Activated CD4-positive, alpha-beta memory T cell treated with anti-CD3 and anti-CD28 coated beads for 36 hours (primary cell): Measurements from ENCODE around the gene GALNT12. TPM values are rescaled to one million over a fixed set of nuclear protein-coding genes. Genes with fewer than 3 reads are reported as not detected.

ENCODE experiments used
- CTCF ChIA-PET: fragments of 350-600 bp; sonication (Branson Sonifier 250); formaldehyde crosslinking; loops from one replicate; lab custom pipeline; 2021; ENCODE audit warnings: antibody characterized with exemption, inconsistent platforms; lab: Charles Lee
- POLR2A ChIA-PET: fragments of 350-600 bp; sonication (Branson Sonifier 250); formaldehyde crosslinking; loops from one replicate; lab custom pipeline; 2021; ENCODE audit warnings: antibody characterized with exemption; lab: Charles Lee
- DNase-seq: peaks from one replicate; pipeline ENCODE4 v3.0.0-alpha.2; 2020
- H3K27ac Mint-ChIP-seq: one replicate; pipeline ENCODE4 v1.8.0; 2021; ENCODE audit warnings: mixed read lengths
- H3K27me3 Mint-ChIP-seq: one replicate; pipeline ENCODE4 v1.8.0; 2021; ENCODE audit warnings: mixed read lengths
- H3K36me3 Mint-ChIP-seq: one replicate; pipeline ENCODE4 v1.8.0; 2021; ENCODE audit warnings: mixed read lengths
- H3K4me1 Mint-ChIP-seq: one replicate; pipeline ENCODE4 v1.8.0; 2021; ENCODE audit warnings: low read depth, mixed read lengths
- H3K4me3 Mint-ChIP-seq: one replicate; pipeline ENCODE4 v1.8.0; 2021; ENCODE audit warnings: mild to moderate bottlenecking, mixed read lengths
- H3K9me3 Mint-ChIP-seq: one replicate; pipeline ENCODE4 v1.8.0; 2021; ENCODE audit warnings: mixed read lengths
- intact Hi-C: fragments of 100-400 bp; cut with micrococcal nuclease; formaldehyde crosslinking; loops from one replicate; pipeline ENCODE4 v1.15.1; 2023
- total RNA-seq, 2 experiments: library from RNA; stranded (reverse); gene quantifications; one replicate each; pipeline ENCODE4 v1.2.3, GENCODE V29; 2021

GALNT12 gene
- total RNA-seq, 2 experiments from 2014 or later: 6.3 to 7.9 TPM

GRCh38 chr9:98772364-98773155, 34.9 kb upstream of the GALNT12 start:
- H3K36me3 Mint-ChIP-seq: peaks cover 21% of the 10 kb centered on the region
- no peaks in the 10 kb centered on the region for H3K27me3 Mint-ChIP-seq
- no peak overlapping the region for H3K27ac Mint-ChIP-seq
- no peak for DNase-seq
- H3K4me1 Mint-ChIP-seq: no peaks in the 10 kb centered on the region
- H3K4me3 Mint-ChIP-seq: no peak overlapping the region
- intact Hi-C loops: no loop called here
- H3K9me3 Mint-ChIP-seq: no peaks in the 10 kb centered on the region
- ChIA-PET POLR2A (no interaction called here), CTCF (no interaction called here)

GRCh38 chr9:98773721-98774120, 33.7 kb upstream of the GALNT12 start:
- Mint-ChIP-seq H3K4me3 (no peak overlapping the region), H3K27me3 (no peaks in the 10 kb centered on the region), H3K4me1 (no peaks in the 10 kb centered on the region), H3K9me3 (no peaks in the 10 kb centered on the region), H3K27ac (no peak overlapping the region), H3K36me3 (peaks cover 18% of the 10 kb centered on the region)
- no peak for DNase-seq
- CTCF ChIA-PET: interaction anchor here (0.8 to 3.7 kb wide), 8 partner anchors 8 to 459 kb away, joined by 3 to 39 read pairs (median 8); no protein-coding TSS in a partner anchor
- POLR2A ChIA-PET: no interaction called here
- intact Hi-C loops: no loop called here

GRCh38 chr9:98774746-98775145, 32.7 kb upstream of the GALNT12 start:
- DNase-seq: peak; percentile 33
- no peaks in the 10 kb centered on the region for H3K27me3 Mint-ChIP-seq
- no peak overlapping the region for H3K4me3 Mint-ChIP-seq
- intact Hi-C loops: no loop called here
- no peaks in the 10 kb centered on the region for H3K9me3 Mint-ChIP-seq
- no peaks in the 10 kb centered on the region for H3K4me1 Mint-ChIP-seq
- ChIA-PET POLR2A (no interaction called here), CTCF (interaction anchor here (0.7 to 3.7 kb wide), 19 partner anchors 9 to 471 kb away, joined by 3 to 39 read pairs (median 5); no protein-coding TSS in a partner anchor)
- H3K36me3 Mint-ChIP-seq: peaks cover 16% of the 10 kb centered on the region
- no peak overlapping the region for H3K27ac Mint-ChIP-seq

- H3K4me3 Mint-ChIP-seq: no peak overlapping the region
- ChIA-PET POLR2A (no interaction called here), CTCF (interaction anchor here (0.6 to 3.7 kb wide), 26 partner anchors 8 to 473 kb away, joined by 3 to 39 read pairs (median 4); no protein-coding TSS in a partner anchor)
- H3K36me3 Mint-ChIP-seq: peaks cover 9% of the 10 kb centered on the region
- peak; percentile 30 for DNase-seq
- H3K4me1 Mint-ChIP-seq: no peaks in the 10 kb centered on the region
- no peak overlapping the region for H3K27ac Mint-ChIP-seq
- intact Hi-C loops: loop anchor here (1.0 kb wide), 1 partner anchor 461 kb away; no protein-coding TSS in a partner anchor
- H3K27me3 Mint-ChIP-seq: no peaks in the 10 kb centered on the region
- H3K9me3 Mint-ChIP-seq: no peaks in the 10 kb centered on the region
Observed at GRCh38 chr9:98775831-98776441, 31.5 kb upstream of the GALNT12 start.

DNA sequence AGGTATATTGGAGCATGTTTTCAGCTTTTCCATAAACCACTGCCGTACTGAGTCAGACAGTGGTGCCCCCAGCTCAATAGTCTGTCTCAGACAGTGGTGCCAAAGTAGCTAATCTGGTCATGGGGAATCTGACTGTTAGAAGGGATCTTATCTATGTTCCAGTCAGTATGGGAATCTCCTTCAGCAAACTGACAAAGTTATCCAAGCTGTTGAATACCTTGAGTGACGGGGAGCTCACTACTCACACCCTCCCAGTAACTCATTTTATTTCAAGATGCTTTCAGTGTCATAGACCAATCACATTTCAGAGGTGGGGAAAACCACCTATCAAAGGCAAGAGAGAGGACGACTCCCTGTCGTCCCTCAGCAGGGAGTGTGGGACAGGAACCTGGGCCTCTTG, 29.9 kb upstream of the GALNT12 start:
- no peak overlapping the region for H3K4me3 Mint-ChIP-seq
- peaks cover 9% of the 10 kb centered on the region for H3K36me3 Mint-ChIP-seq
- intact Hi-C loops: no loop called here
- H3K4me1 Mint-ChIP-seq: no peaks in the 10 kb centered on the region
- no peak overlapping the region for H3K27ac Mint-ChIP-seq
- H3K27me3 Mint-ChIP-seq: no peaks in the 10 kb centered on the region
- CTCF ChIA-PET: interaction anchor here (2.7 kb wide), 1 partner anchor 474 kb away, joined by 8 read pairs; no protein-coding TSS in a partner anchor
- no peaks in the 10 kb centered on the region for H3K9me3 Mint-ChIP-seq
- POLR2A ChIA-PET: no interaction called here
- DNase-seq: no peak

DNA sequence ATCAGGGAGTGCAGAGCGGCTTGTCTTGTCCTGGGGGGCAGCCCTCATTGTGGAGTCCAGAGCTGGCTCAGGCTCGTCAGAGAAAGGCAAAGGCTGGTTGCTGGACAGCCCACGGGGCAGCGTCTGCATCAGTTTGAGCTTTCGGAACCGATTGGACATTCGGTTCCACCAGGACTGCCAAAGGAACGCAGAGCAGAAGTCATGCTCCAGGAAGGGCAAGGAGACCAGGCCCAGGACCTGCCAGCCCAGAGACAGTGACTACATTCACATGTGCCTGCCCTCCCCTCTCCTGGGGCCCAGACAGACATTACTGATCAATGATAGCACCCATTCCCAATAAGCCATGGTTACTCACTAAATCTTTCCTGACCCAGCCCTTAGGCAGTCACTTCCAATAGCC, 29.2 kb upstream of the GALNT12 start:
- ChIA-PET CTCF (no interaction called here), POLR2A (no interaction called here)
- intact Hi-C loops: no loop called here
- no peak for DNase-seq
- H3K4me3 Mint-ChIP-seq: no peak overlapping the region
- no peaks in the 10 kb centered on the region for H3K4me1 Mint-ChIP-seq
- no peaks in the 10 kb centered on the region for H3K9me3 Mint-ChIP-seq
- peaks cover 7% of the 10 kb centered on the region for H3K36me3 Mint-ChIP-seq
- no peak overlapping the region for H3K27ac Mint-ChIP-seq
- no peaks in the 10 kb centered on the region for H3K27me3 Mint-ChIP-seq

- H3K27me3 Mint-ChIP-seq: no peaks in the 10 kb centered on the region
- POLR2A ChIA-PET: no interaction called here
- CTCF ChIA-PET: no interaction called here
- no peak overlapping the region for H3K4me3 Mint-ChIP-seq
- DNase-seq: no peak
- no peaks in the 10 kb centered on the region for H3K9me3 Mint-ChIP-seq
- no peaks in the 10 kb centered on the region for H3K4me1 Mint-ChIP-seq
- intact Hi-C loops: no loop called here
- no peak overlapping the region for H3K27ac Mint-ChIP-seq
- H3K36me3 Mint-ChIP-seq: peaks cover 8% of the 10 kb centered on the region
Observed at GRCh38 chr9:98778711-98779530, 28.5 kb upstream of the GALNT12 start.

- Mint-ChIP-seq H3K36me3 (peaks cover 12% of the 10 kb centered on the region), H3K9me3 (no peaks in the 10 kb centered on the region), H3K4me1 (no peaks in the 10 kb centered on the region), H3K4me3 (no peak overlapping the region), H3K27me3 (no peaks in the 10 kb centered on the region), H3K27ac (no peak overlapping the region)
- intact Hi-C loops: no loop called here
- CTCF ChIA-PET: no interaction called here
- POLR2A ChIA-PET: no interaction called here
- DNase-seq: no peak
Observed at GRCh38 chr9:98780059-98780749, 27.3 kb upstream of the GALNT12 start.

GRCh38 chr9:98781588-98782383, 25.7 kb upstream of the GALNT12 start:
- no peak overlapping the region for H3K27ac Mint-ChIP-seq
- no peaks in the 10 kb centered on the region for H3K4me1 Mint-ChIP-seq
- no peak for DNase-seq
- CTCF ChIA-PET: no interaction called here
- intact Hi-C loops: no loop called here
- POLR2A ChIA-PET: no interaction called here
- H3K27me3 Mint-ChIP-seq: no peaks in the 10 kb centered on the region
- H3K36me3 Mint-ChIP-seq: peaks cover 12% of the 10 kb centered on the region
- no peak overlapping the region for H3K4me3 Mint-ChIP-seq
- H3K9me3 Mint-ChIP-seq: no peaks in the 10 kb centered on the region

DNA sequence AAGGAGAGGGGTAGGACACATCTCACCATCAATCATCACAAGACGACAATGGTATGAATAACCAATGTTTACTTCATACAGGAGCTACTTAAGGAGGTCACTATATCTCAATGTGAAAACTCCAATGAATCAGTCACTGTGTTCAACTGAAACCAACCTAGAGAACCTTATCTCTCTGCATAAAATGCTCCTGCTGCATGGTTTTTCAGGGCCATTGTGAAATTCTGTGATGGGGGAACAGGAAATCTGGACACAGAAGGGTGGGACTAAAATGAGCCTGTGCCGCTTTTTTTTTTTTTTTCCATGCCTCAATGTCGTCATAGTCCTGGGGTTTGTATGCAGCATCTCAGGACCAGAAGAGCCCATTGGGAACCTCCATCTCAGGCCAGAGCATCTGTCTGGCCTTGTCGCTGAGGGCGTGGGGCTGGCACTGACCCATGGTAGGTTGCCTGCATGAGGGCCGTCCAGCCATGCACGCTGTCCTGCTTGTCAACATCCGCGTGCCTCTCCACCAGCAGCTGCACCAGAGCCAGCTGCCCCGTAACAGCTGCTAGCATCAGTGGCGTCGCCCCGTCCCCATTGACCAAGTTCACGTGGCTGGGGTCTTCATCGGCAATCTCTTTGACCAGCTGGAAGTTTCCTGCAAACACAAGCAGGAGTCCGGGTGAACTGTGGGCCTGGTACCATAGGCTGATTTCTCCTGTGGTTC, 23.8 kb upstream of the GALNT12 start:
- intact Hi-C loops: no loop called here
- ChIA-PET CTCF (interaction anchor here (3.7 kb wide), 1 partner anchor 8 kb away, joined by 19 read pairs; no protein-coding TSS in a partner anchor), POLR2A (no interaction called here)
- Mint-ChIP-seq H3K36me3 (peaks cover 12% of the 10 kb centered on the region), H3K27ac (no peak overlapping the region), H3K4me3 (no peak overlapping the region), H3K4me1 (no peaks in the 10 kb centered on the region), H3K27me3 (no peaks in the 10 kb centered on the region), H3K9me3 (no peaks in the 10 kb centered on the region)
- no peak for DNase-seq
